Fibroblast of upper back skin (primary cell): ENCODE data around the gene PPEF1.

ENCODE experiments used
- DNase-seq: peaks from one replicate; pipeline ENCODE4 v3.0.0-alpha.2; 2013

PPEF1 gene

GRCh38 chrX:18707426-18708049 lies at the start of gene PPEF1:
PPEF1 (plus strand) TSS chrX:18707645; CDS start chrX:18707781, 136 bp downstream.
- DNase-seq, result no peak

- DNase-seq, result no peak
These were observed 46.2 kb upstream of the PPEF1 start for GRCh38 chrX:18661273-18661672.

GRCh38 chrX:18664947-18665346 lies 42.5 kb upstream of the PPEF1 start:
- no peak for DNase-seq

GRCh38 chrX:18666614-18667013 lies 40.8 kb upstream of the PPEF1 start:
- DNase-seq, result no peak

- no peak for DNase-seq
These were observed 39.2 kb upstream of the PPEF1 start for GRCh38 chrX:18668071-18668835.

GRCh38 chrX:18672008-18672407 lies 35.4 kb upstream of the PPEF1 start, which contains the start of gene RS1:
RS1 (minus strand) TSS chrX:18672108; CDS start chrX:18672068, 40 bp downstream.
- DNase-seq, result no peak

GRCh38 chrX:18674417-18674787 lies 33.0 kb upstream of the PPEF1 start:
- DNase-seq, result no peak

GRCh38 chrX:18674788-18675735 lies 32.4 kb upstream of the PPEF1 start:
- DNase-seq, result peak; percentile 68

- no peak for DNase-seq
These were observed 31.4 kb upstream of the PPEF1 start for GRCh38 chrX:18676050-18676449.

GRCh38 chrX:18676470-18676869 lies 31.0 kb upstream of the PPEF1 start:
- peak; percentile 10 for DNase-seq

- no peak for DNase-seq
These were observed 30.1 kb upstream of the PPEF1 start for GRCh38 chrX:18677161-18677869.

- no peak for DNase-seq
These were observed 25.4 kb upstream of the PPEF1 start for GRCh38 chrX:18681996-18682395.

GRCh38 chrX:18682979-18683387 lies 24.5 kb upstream of the PPEF1 start:
- no peak for DNase-seq

- DNase-seq, result no peak
These were observed 19.5 kb upstream of the PPEF1 start for GRCh38 chrX:18687856-18688495.

- no peak for DNase-seq
These were observed 16.0 kb upstream of the PPEF1 start for GRCh38 chrX:18691431-18691830.

- no peak for DNase-seq
These were observed 14.9 kb upstream of the PPEF1 start for GRCh38 chrX:18692541-18692940.

- DNase-seq, result no peak
These were observed 10.8 kb upstream of the PPEF1 start for GRCh38 chrX:18696653-18697052.

- DNase-seq, result no peak
These were observed 8.5 kb upstream of the PPEF1 start for GRCh38 chrX:18698737-18699650.

- DNase-seq, result no peak
These were observed 5.7 kb upstream of the PPEF1 start for GRCh38 chrX:18701621-18702361.
